Right lobe of liver (tissue), 6 donors: ENCODE results near the gene FCRLA. TPM values are rescaled to one million over a fixed set of nuclear protein-coding genes. Genes with fewer than 3 reads are reported as not detected.
A peak's percentile ranks its signal among the peaks of the same experiment; 100 is the strongest.

Experiments used
- ATAC-seq, 4 donors: fragments of 200-7000 bp; cut with Tn5 transposase; one replicate each; pipeline ENCODE4 v1.9.1; 2020; ENCODE audit warnings: mild to moderate bottlenecking in 4 of 4, moderate library complexity in 4 of 4
- DNase-seq, 3 donors: peaks; one replicate each; pipeline ENCODE4 v3.0.0-alpha.2; 2020
- H3K27ac ChIP-seq, 3 donors: fragments of 200-600 bp; one replicate each; pipeline ENCODE4 v1.8.0; 2022
- H3K27me3 ChIP-seq, 2 donors: fragments of 200-600 bp; one replicate each; pipeline ENCODE4 v1.8.0; 2022
- H3K36me3 ChIP-seq, 4 donors: fragments of 200-600 bp; sonication (generic) in 1 of 4; one replicate each; pipeline versions ENCODE4 v1.5.1 to v1.8.0; 2017 to 2022; ENCODE audit warnings: control low read depth in 1 of 4
- H3K4me1 ChIP-seq, 4 donors: fragments of 200-600 bp; sonication (generic) in 1 of 4; one replicate each; pipeline versions ENCODE4 v1.5.1 to v1.8.0; 2017 to 2022; ENCODE audit warnings: control low read depth in 1 of 4
- H3K4me3 ChIP-seq, 3 donors: fragments of 200-600 bp; one replicate each; pipeline ENCODE4 v1.8.0; 2022
- H3K9me3 ChIP-seq, 4 donors: fragments of 200-600 bp; sonication (generic) in 1 of 4; one replicate each; pipeline versions ENCODE4 v1.5.1 to v1.8.0; 2017 to 2022; ENCODE audit warnings: control low read depth in 1 of 4
- POLR2A ChIP-seq: fragments of 450-650 bp; IDR thresholded peaks from one replicate; pipeline ENCODE4 v1.6.1; 2017; ENCODE audit warnings: antibody characterized with exemption, mild to moderate bottlenecking
- WGBS: methylation state at CpG from one replicate; pipeline ENCODE4 v1.1.6; 2018; ENCODE audit warnings: low coverage, low lambda C conversion rate; ENCODE audit not compliant: insufficient coverage; ENCODE audit errors: missing lambda C conversion rate; 5-methylcytosine and 5-hydroxymethylcytosine counted together
- intact Hi-C, 2 donors: fragments of 100-400 bp; cut with DNase I; formaldehyde crosslinking; loops; one replicate each; pipeline versions ENCODE4 v1.11.2 to v1.14.1; 2022
- total RNA-seq, 6 experiments: library from RNA; depleted of rRNA in 2 of 6; stranded (reverse); fragments of >200 nt in 2 of 6; fragmentation: NEBNext Ultra II Directional in 3 of 6; extraction: Animal tissue kit (Norgen Biotek cat#: 25700) in 3 of 6; gene quantifications; one replicate each; pipeline versions ENCODE4 v1.1.0 to v1.2.4, GENCODE V29; 2016 to 2023
- TF ChIP-seq, protein P1 (sequence below), 4 donors: fragments of 200-600 bp in 3 of 4; fragments of 450-650 bp in 1 of 4; IDR thresholded peaks; one replicate each; pipeline versions ENCODE4 v1.5.1 to v1.8.0; 2016 to 2022; ENCODE audit warnings: antibody characterized with exemption in 4 of 4, mild to moderate bottlenecking in 2 of 4
- donor health status: DM: no; HTN: yes; CAD: no.
- donor health status: DM: no; HTN: no; CAD: no.
- donor health status: DM: no; HTN: no; CAD: no.
- donor health status: DM: no; HTN: yes; CAD: no.
- donor health status: DM: no; HTN: yes; CAD: no.

The FCRLA gene
- total RNA-seq, 6 experiments from 2014 or later = 0.20 TPM; not detected in 5

DNA sequence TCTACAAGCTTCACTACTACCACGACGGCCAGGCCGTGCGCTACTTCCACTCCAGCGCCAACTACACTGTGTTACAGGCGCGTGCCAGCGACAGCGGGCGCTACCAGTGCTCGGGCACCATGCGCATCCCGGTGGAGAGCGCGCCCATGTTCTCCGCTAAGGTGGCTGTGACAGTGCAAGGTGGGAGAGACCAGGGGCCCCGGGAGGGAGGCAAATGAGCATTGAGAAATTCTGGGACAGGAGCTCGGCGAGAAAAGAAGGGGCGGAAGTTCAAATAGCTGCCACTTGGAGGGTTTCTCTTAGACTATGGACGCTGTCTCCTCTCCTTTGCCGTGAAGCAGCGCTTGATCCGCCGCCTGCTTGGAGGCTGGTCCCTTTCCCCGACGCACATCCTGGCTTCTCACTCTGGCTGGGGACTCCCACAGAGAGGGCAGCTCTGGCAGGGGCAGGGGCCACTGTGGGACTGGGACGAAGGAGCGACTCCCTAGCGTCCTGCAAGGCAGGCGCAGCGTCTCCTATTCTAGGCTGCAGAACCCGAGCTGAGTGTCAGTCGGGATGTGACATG, 19.0 kb downstream of the FCRLA start:
- DNase-seq (peak; percentile 46 to 62 (median 61)), ATAC-seq (peak; percentile 37 to 51 (median 44))
- H3K9me3 ChIP-seq = no peaks in the 10 kb centered on the region
- 0% methylated on average over 9 of the region's 34 CpGs for WGBS
- TF ChIP-seq, protein P1, sequence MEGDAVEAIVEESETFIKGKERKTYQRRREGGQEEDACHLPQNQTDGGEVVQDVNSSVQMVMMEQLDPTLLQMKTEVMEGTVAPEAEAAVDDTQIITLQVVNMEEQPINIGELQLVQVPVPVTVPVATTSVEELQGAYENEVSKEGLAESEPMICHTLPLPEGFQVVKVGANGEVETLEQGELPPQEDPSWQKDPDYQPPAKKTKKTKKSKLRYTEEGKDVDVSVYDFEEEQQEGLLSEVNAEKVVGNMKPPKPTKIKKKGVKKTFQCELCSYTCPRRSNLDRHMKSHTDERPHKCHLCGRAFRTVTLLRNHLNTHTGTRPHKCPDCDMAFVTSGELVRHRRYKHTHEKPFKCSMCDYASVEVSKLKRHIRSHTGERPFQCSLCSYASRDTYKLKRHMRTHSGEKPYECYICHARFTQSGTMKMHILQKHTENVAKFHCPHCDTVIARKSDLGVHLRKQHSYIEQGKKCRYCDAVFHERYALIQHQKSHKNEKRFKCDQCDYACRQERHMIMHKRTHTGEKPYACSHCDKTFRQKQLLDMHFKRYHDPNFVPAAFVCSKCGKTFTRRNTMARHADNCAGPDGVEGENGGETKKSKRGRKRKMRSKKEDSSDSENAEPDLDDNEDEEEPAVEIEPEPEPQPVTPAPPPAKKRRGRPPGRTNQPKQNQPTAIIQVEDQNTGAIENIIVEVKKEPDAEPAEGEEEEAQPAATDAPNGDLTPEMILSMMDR (IDR thresholded peaks at IDR 0.05) = peak in 2 of 4 donors; percentile 8 to 28
- TF ChIP-seq POLR2A = no peak
- peaks cover 0 to 13% (median 0%) of the 10 kb centered on the region in 4 donors for H3K4me1 ChIP-seq
- intact Hi-C loops = no loop called here
- H3K27ac ChIP-seq = peak overlapping the region; percentile 55 to 79 (median 66)
- peak overlapping the region; percentile 48 to 79 (median 63) for H3K4me3 ChIP-seq
- H3K36me3 ChIP-seq = no peaks in the 10 kb centered on the region
- no peaks in the 10 kb centered on the region for H3K27me3 ChIP-seq

DNA sequence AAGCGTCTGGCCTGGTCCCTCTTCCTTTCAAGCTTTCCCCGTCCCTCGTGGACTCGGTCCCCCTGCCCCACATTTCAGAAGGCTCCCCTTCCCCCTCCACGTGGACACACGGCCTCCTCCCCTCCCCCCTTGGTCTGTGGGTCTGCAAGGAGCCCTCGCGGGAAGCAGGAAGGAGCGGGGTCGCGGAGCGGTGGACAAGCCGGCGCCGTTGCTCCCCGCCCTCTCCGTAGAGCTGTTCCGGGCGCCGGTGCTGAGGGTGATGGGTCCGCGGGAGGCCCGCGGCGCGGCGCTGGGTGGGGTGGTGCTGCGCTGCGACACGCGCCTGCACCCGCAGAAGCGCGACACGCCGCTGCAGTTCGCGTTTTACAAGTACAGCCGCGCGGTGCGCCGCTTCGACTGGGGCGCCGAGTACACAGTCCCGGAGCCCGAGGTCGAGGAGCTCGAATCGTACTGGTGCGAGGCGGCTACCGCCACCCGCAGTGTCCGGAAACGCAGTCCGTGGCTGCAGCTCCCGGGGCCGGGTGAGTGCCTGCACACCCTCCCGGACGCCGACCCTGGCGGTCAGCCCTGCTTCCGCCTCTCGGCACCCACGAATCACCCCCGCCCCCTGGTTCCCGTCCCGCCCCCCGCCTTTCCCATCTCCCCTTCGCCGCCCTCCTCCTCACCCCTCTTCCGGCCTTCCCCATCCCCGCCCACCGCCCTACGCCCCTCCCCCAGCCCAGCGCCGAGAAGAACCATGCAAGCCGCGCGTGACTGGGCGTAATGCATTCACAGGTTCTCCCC, 19.6 kb downstream of the FCRLA start:
- 0% methylated on average over 21 of the region's 83 CpGs for WGBS
- H3K27ac ChIP-seq = peak overlapping the region; percentile 55 to 91 (median 78)
- no peaks in the 10 kb centered on the region for H3K9me3 ChIP-seq

DNA sequence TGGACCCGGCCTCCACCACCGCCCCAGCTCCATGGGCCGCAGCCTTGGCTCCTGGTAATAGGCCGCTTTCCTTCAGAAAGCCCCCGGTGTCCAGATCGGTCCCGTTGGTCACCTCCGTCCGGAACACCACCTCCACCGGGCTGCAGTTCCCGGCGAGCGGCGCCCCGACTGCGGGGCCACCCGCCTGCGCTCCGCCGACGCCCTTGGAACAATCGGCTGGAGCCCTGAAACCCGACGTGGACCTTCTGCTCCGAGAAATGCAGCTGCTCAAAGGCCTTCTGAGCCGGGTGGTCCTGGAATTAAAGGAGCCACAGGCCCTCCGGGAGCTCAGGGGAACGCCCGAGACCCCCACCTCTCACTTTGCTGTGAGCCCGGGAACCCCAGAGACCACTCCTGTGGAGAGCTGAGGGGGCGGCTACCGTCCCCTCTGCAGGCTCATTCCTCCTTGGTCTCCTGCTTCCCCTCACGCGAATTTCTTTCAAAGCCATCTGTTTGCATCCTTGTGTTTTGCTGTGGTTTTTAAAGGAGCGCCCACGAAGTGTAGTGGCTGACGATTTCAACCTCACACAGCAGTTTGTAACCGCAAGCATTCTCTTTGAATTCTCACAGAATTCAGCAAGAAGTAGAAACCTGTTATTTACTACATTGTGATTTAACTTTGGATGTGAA, 20.4 kb downstream of the FCRLA start:
- Histone ChIP-seq H3K4me1 (peaks cover 0 to 13% (median 0%) of the 10 kb centered on the region in 4 donors), H3K27ac (peak overlapping the region; percentile 69 to 91 (median 78)), H3K36me3 (no peaks in the 10 kb centered on the region), H3K4me3 (peak overlapping the region; percentile 48 to 79 (median 63)), H3K9me3 (no peaks in the 10 kb centered on the region), H3K27me3 (no peaks in the 10 kb centered on the region)
- DNase-seq (no peak), ATAC-seq (peak in 1 of 4 donors; percentile 1)
- 6% methylated on average over 9 of the region's 38 CpGs for WGBS
- intact Hi-C loops = no loop called here
- TF ChIP-seq POLR2A = no peak
- TF ChIP-seq, protein P1 (IDR thresholded peaks at IDR 0.05) = no peak

More for the DNA sequence above, 19.6 kb downstream of the FCRLA start:
- peak; percentile 79 to 91 (median 84) for DNase-seq
- Histone ChIP-seq H3K36me3 (no peaks in the 10 kb centered on the region), H3K4me1 (peaks cover 0 to 13% (median 0%) of the 10 kb centered on the region in 4 donors), H3K4me3 (peak overlapping the region; percentile 48 to 79 (median 63)), H3K27me3 (no peaks in the 10 kb centered on the region)
- ATAC-seq = peak; percentile 78 to 90 (median 86)
- intact Hi-C loops = no loop called here
- TF ChIP-seq POLR2A = peak; percentile 88
- TF ChIP-seq, protein P1 (IDR thresholded peaks at IDR 0.05) = peak in 1 of 4 donors; percentile 18

DNA sequence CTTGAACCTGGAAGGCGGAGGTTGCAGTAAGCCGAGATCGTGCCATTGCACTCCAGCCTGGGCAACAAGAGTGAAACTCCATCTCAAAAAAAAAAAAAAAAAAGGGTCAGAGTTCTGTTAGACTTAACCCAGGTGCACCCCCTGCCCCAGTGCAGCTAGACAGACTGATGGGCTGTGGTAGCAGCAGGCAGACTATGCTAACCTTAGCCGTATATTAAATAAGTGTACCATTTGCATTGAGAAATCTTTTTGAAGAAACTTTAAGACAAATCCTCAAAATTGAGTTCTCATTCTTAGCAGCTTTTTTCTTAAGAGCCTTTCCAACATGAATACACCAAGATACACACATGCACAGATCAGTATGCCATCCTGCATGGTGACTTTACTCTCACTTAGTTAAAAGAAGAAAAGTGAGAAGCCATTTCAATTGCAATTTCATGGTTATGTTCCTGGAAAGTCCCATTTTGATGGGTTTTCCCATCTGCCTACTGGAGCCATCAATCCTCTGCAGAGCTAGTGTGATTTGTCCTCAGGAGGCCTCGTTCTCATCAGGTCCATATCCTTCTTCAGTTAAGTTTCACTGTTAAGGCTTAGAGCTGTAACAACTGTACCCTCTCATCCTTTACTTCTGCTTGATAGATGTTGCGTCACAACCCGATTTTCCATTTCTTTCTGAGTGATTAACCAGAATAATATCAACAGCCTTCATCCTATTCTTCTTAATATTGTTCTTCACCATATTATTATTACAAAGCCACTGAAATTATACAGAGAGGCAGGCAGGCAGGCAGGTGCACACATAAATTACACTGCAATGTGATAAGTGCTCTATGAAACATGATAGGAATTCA, 21.6 kb downstream of the FCRLA start:
- intact Hi-C loops = no loop called here
- Histone ChIP-seq H3K27me3 (no peaks in the 10 kb centered on the region), H3K4me1 (peaks cover 0 to 13% (median 0%) of the 10 kb centered on the region in 4 donors), H3K36me3 (no peaks in the 10 kb centered on the region), H3K9me3 (no peaks in the 10 kb centered on the region), H3K27ac (no peak overlapping the region), H3K4me3 (no peak overlapping the region)
- ATAC-seq (no peak), DNase-seq (no peak)
- TF ChIP-seq, protein P1 (IDR thresholded peaks at IDR 0.05) = no peak
- TF ChIP-seq POLR2A = no peak
- WGBS = 60% methylated on average over 4 of the region's 7 CpGs
